Measurements from ENCODE around the gene NDUFS6.

DNA sequence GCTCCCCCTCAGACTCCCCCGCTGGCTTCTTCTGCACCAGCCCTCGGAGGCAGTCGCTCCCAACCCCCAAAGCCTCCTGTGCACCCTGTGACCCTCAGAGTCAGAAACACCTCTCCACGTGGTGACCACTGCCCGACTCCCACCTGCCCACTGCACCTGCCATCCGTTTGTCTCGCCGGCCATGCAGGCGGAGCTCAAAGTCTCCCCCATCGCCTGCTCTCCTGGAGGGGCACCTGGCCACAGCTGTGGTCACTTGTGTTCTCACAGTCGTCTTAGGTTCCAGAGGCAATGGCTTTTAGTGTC lies 39.8 kb upstream of the NDUFS6 start:
- no peak for TF ChIP-seq POLR2A (IDR thresholded peaks at IDR 0.05)
- TF ChIP-seq CTCF (IDR thresholded peaks at IDR 0.05), result no peak

All from heart left ventricle (tissue), 13 donors.